ENCODE data around the gene NUCB1.

NUCB1 gene

DNA sequence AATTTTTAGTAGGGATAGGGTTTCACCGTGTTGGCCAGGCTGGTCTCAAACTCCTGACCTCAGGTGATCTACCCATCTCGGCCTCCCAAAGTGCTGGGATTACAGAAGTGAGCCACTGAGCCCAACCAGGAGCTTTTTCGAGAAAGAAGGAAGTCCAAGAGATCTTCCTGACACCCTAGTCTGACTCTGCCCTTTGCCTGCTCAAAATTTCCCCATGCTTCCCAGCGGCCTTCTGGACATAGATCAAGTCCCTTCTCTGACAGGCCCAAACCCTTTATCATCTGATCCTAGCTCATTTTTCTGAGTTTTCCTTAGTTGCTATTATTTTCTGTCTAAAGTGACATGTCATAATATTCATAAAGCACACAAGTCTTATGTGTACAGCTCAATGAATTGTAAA lies 53.0 kb downstream of the NUCB1 start:
- Histone ChIP-seq H3K79me1 (ENCODE audit: low read depth, low read length) (peaks cover 8% of the 10 kb centered on the region), H3K9ac (ENCODE audit: low read depth, low read length, poor library complexity) (no peak overlapping the region), H2AFZ (ENCODE audit: low read length) (no peak overlapping the region), H3K23ac (ENCODE audit: low read depth, low read length, poor library complexity) (no peak overlapping the region), H3K4me1 (ENCODE audit: control insufficient read depth in 2 of 2, insufficient read depth in 1 of 2, low read depth in 1 of 2, low read length in 2 of 2) (peaks cover 6 to 7% of the 10 kb centered on the region in 2 donors), H3K4me2 (ENCODE audit: insufficient read depth, low read length, poor library complexity, severe bottlenecking) (no peak overlapping the region), H2BK15ac (ENCODE audit: low read length) (no peak overlapping the region), H3K36me3 (replicated peaks in 1 of 2; ENCODE audit: control insufficient read depth in 2 of 2, insufficient read depth in 2 of 2, low read length in 2 of 2) (peaks cover 5 to 24% of the 10 kb centered on the region in 2 donors), H3K27me3 (ENCODE audit: control insufficient read depth in 3 of 3, insufficient read depth in 3 of 3, low read depth in 1 of 3, low read length in 3 of 3) (no peaks in the 10 kb centered on the region), H4K8ac (ENCODE audit: low read depth, low read length) (no peak overlapping the region), H3K4ac (ENCODE audit: low read length) (no peak overlapping the region), H2BK12ac (ENCODE audit: low read length) (no peak overlapping the region), H2AK5ac (ENCODE audit: low read depth, low read length) (no peak overlapping the region), H4K91ac (ENCODE audit: low read depth, low read length, poor library complexity) (no peak overlapping the region), H3K18ac (ENCODE audit: low read length) (no peak overlapping the region), H3K27ac (replicated peaks; ENCODE audit: low read length) (no peak overlapping the region), H2BK5ac (ENCODE audit: low read length) (no peak overlapping the region), H2BK120ac (ENCODE audit: low read depth, low read length) (no peak overlapping the region), H3K14ac (ENCODE audit: low read length) (no peak overlapping the region), H3K9me3 (replicated peaks in 1 of 2; ENCODE audit: control insufficient read depth in 2 of 2, insufficient read depth in 1 of 2, low read depth in 1 of 2, low read length in 2 of 2) (no peaks in the 10 kb centered on the region), H3K4me3 (ENCODE audit: low read length in 2 of 2) (no peak overlapping the region)
- no peak for DNase-seq (ENCODE audit: low spot score)
- WGBS, 2 donors (ENCODE audit: extremely low coverage in 2 of 2, insufficient read length in 2 of 2, insufficient replicate concordance in 1 of 2) = no CpG with 5 or more reads among the region's 4 CpGs

DNA sequence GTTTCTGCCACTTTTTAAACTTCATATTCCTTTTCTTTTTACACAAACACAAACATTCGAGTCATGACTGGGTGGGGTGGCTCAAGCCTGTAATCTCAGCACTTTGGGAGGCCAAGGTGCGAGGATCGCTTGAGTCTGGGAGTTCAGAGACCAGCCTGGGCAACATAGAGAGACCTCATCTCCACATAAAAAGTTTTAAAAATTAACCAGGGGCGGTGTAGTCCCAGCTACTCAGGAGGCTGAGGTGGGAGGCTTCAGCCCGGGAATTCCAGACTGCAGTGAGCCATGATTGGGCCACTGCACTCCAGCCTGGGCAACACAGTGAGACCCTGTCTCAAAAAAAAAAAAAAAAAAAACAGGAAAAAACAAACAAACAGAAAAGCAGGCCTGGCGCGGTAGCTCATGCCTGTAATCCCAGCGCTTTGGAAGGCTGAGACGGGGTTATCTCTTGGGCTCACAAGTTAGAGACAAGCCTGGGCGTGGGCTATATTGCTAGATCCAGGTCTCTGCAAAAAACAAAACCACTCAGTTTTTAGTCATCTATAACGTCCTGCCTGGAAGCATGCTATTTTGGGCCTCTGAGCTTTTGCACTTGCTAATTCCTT lies 54.0 kb downstream of the NUCB1 start:
- Histone ChIP-seq H3K9ac (ENCODE audit: low read depth, low read length, poor library complexity) (no peak overlapping the region), H3K4ac (ENCODE audit: low read length) (no peak overlapping the region), H2AFZ (ENCODE audit: low read length) (peak overlapping the region; percentile 99), H3K36me3 (replicated peaks in 1 of 2; ENCODE audit: control insufficient read depth in 2 of 2, insufficient read depth in 2 of 2, low read length in 2 of 2) (peaks cover 7 to 32% of the 10 kb centered on the region in 2 donors), H3K23ac (ENCODE audit: low read depth, low read length, poor library complexity) (peak overlapping the region; percentile 99), H3K27me3 (ENCODE audit: control insufficient read depth in 3 of 3, insufficient read depth in 3 of 3, low read depth in 1 of 3, low read length in 3 of 3) (no peaks in the 10 kb centered on the region), H3K14ac (ENCODE audit: low read length) (no peak overlapping the region), H3K4me3 (ENCODE audit: low read length in 2 of 2) (peak overlapping the region; percentile 57 to 66), H2BK120ac (ENCODE audit: low read depth, low read length) (no peak overlapping the region), H2AK5ac (ENCODE audit: low read depth, low read length) (no peak overlapping the region), H4K91ac (ENCODE audit: low read depth, low read length, poor library complexity) (no peak overlapping the region), H2BK15ac (ENCODE audit: low read length) (no peak overlapping the region), H3K27ac (replicated peaks; ENCODE audit: low read length) (peak overlapping the region; percentile 44), H3K18ac (ENCODE audit: low read length) (peak overlapping the region; percentile 9), H3K4me2 (ENCODE audit: insufficient read depth, low read length, poor library complexity, severe bottlenecking) (peak overlapping the region; percentile 65), H3K79me1 (ENCODE audit: low read depth, low read length) (peaks cover 8% of the 10 kb centered on the region), H3K9me3 (replicated peaks in 1 of 2; ENCODE audit: control insufficient read depth in 2 of 2, insufficient read depth in 1 of 2, low read depth in 1 of 2, low read length in 2 of 2) (no peaks in the 10 kb centered on the region), H2BK5ac (ENCODE audit: low read length) (no peak overlapping the region), H3K4me1 (ENCODE audit: control insufficient read depth in 2 of 2, insufficient read depth in 1 of 2, low read depth in 1 of 2, low read length in 2 of 2) (peaks cover 6 to 7% of the 10 kb centered on the region in 2 donors), H2BK12ac (ENCODE audit: low read length) (no peak overlapping the region), H4K8ac (ENCODE audit: low read depth, low read length) (no peak overlapping the region)
- DNase-seq (ENCODE audit: low spot score) = no peak
- WGBS, 2 donors (ENCODE audit: extremely low coverage in 2 of 2, insufficient read length in 2 of 2, insufficient replicate concordance in 1 of 2) = no CpG with 5 or more reads among the region's 11 CpGs

DNA sequence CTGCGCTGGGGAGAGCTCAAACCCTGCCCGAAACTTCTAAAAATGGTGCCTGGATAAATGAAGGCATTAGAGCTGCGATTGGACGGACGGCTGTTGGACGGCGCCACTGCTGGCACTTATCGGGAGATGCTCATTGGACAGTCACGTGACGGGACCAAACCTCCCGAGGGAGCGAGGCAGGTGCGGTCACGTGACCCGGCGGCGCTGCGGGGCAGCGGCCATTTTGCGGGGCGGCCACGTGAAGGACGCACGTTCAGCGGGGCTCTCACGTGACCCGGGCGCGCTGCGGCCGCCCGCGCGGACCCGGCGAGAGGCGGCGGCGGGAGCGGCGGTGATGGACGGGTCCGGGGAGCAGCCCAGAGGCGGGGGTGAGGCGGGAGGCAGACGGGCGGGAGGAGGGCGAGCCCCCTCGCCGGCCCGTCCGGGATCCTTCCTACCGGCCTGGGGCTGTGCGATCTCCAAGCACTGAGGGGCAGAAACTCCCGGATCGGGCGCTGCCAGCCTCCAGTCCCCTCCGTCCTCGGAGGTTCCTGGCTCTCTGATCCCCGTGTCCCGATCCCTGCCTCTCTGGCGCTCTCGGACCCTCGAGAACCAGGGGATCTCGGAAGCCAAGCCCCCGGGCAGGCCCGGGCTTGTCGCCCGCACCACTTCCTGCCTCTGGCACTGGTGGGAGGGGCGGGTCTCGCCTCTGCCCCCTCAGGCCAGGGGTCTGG lies 54.6 kb downstream of the NUCB1 start, which contains the start of gene BAX:
BAX (plus strand) TSS at position 281 of the 713 bp plus-strand sequence; CDS start at position 335, 54 bp downstream.
- peak within 1 kb of the TSS; percentile 83 for H2BK5ac ChIP-seq (ENCODE audit: low read length)
- H3K79me1 ChIP-seq (ENCODE audit: low read depth, low read length) = peaks cover 8% of the 10 kb centered on the region
- peak within 1 kb of the TSS; percentile 99 for H3K23ac ChIP-seq (ENCODE audit: low read depth, low read length, poor library complexity)
- H3K36me3 ChIP-seq (replicated peaks in 1 of 2; ENCODE audit: control insufficient read depth in 2 of 2, insufficient read depth in 2 of 2, low read length in 2 of 2) = peaks cover 7 to 32% of the 10 kb centered on the region in 2 donors
- H3K4me3 ChIP-seq (ENCODE audit: low read length in 2 of 2) = peak within 1 kb of the TSS; percentile 66 to 89
- peak; percentile 94 for DNase-seq (ENCODE audit: low spot score)
- no peaks in the 10 kb centered on the region for H3K9me3 ChIP-seq (replicated peaks in 1 of 2; ENCODE audit: control insufficient read depth in 2 of 2, insufficient read depth in 1 of 2, low read depth in 1 of 2, low read length in 2 of 2)
- H3K14ac ChIP-seq (ENCODE audit: low read length) = peak within 1 kb of the TSS; percentile 15
- peak within 1 kb of the TSS; percentile 99 for H2AFZ ChIP-seq (ENCODE audit: low read length)
- no peaks in the 10 kb centered on the region for H3K27me3 ChIP-seq (ENCODE audit: control insufficient read depth in 3 of 3, insufficient read depth in 3 of 3, low read depth in 1 of 3, low read length in 3 of 3)
- H4K91ac ChIP-seq (ENCODE audit: low read depth, low read length, poor library complexity) = no peak within 1 kb of the TSS
- no CpG with 5 or more reads among the region's 71 CpGs for WGBS, 2 donors (ENCODE audit: extremely low coverage in 2 of 2, insufficient read length in 2 of 2, insufficient replicate concordance in 1 of 2)
- peak within 1 kb of the TSS; percentile 71 for H2AK5ac ChIP-seq (ENCODE audit: low read depth, low read length)
- peak within 1 kb of the TSS; percentile 90 for H3K4me2 ChIP-seq (ENCODE audit: insufficient read depth, low read length, poor library complexity, severe bottlenecking)
- peak within 1 kb of the TSS; percentile 94 for H3K9ac ChIP-seq (ENCODE audit: low read depth, low read length, poor library complexity)
- no peak within 1 kb of the TSS for H2BK120ac ChIP-seq (ENCODE audit: low read depth, low read length)
- H3K4me1 ChIP-seq (ENCODE audit: control insufficient read depth in 2 of 2, insufficient read depth in 1 of 2, low read depth in 1 of 2, low read length in 2 of 2) = peaks cover 6 to 7% of the 10 kb centered on the region in 2 donors
- H2BK15ac ChIP-seq (ENCODE audit: low read length) = peak within 1 kb of the TSS; percentile 30
- H3K18ac ChIP-seq (ENCODE audit: low read length) = peak within 1 kb of the TSS; percentile 96
- peak within 1 kb of the TSS; percentile 57 for H4K8ac ChIP-seq (ENCODE audit: low read depth, low read length)
- no peak within 1 kb of the TSS for H3K4ac ChIP-seq (ENCODE audit: low read length)
- H2BK12ac ChIP-seq (ENCODE audit: low read length) = no peak within 1 kb of the TSS
- peak within 1 kb of the TSS; percentile 67 for H3K27ac ChIP-seq (replicated peaks; ENCODE audit: low read length)

DNA sequence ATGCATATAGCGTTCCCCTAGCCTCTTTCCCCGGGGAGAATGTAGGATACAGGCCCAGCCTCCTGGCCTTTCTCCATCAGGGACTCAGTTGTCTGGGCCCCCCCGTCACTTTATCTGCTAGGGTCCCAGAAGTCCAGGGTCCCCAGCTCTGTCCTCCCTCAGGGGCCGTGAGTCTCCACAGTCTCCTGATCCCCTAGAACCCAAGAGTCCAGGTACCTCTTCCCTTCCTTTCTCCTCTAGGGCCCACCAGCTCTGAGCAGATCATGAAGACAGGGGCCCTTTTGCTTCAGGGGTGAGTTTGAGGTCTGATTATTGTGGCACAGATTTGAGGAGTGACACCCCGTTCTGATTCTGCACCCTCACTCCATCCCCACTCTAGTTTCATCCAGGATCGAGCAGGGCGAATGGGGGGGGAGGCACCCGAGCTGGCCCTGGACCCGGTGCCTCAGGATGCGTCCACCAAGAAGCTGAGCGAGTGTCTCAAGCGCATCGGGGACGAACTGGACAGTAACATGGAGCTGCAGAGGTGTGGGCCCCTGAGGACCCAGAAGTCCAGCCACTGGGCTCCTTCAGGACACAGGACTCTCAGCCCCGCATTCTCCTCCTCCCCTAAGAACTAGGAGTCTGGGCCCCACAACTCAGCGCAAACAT lies 55.3 kb downstream of the NUCB1 start:
- H2BK15ac ChIP-seq (ENCODE audit: low read length) = no peak overlapping the region
- peak overlapping the region; percentile 67 for H3K27ac ChIP-seq (replicated peaks; ENCODE audit: low read length)
- peak overlapping the region; percentile 96 for H3K18ac ChIP-seq (ENCODE audit: low read length)
- H2BK120ac ChIP-seq (ENCODE audit: low read depth, low read length) = no peak overlapping the region
- H4K91ac ChIP-seq (ENCODE audit: low read depth, low read length, poor library complexity) = no peak overlapping the region
- no peak for DNase-seq (ENCODE audit: low spot score)
- peak overlapping the region; percentile 66 to 89 for H3K4me3 ChIP-seq (ENCODE audit: low read length in 2 of 2)
- H2BK12ac ChIP-seq (ENCODE audit: low read length) = no peak overlapping the region
- peaks cover 7 to 35% of the 10 kb centered on the region in 2 donors for H3K36me3 ChIP-seq (replicated peaks in 1 of 2; ENCODE audit: control insufficient read depth in 2 of 2, insufficient read depth in 2 of 2, low read length in 2 of 2)
- H2BK5ac ChIP-seq (ENCODE audit: low read length) = peak overlapping the region; percentile 83
- no peaks in the 10 kb centered on the region for H3K27me3 ChIP-seq (ENCODE audit: control insufficient read depth in 3 of 3, insufficient read depth in 3 of 3, low read depth in 1 of 3, low read length in 3 of 3)
- H2AK5ac ChIP-seq (ENCODE audit: low read depth, low read length) = peak overlapping the region; percentile 71
- H3K23ac ChIP-seq (ENCODE audit: low read depth, low read length, poor library complexity) = peak overlapping the region; percentile 99
- H3K79me1 ChIP-seq (ENCODE audit: low read depth, low read length) = peaks cover 8% of the 10 kb centered on the region
- H4K8ac ChIP-seq (ENCODE audit: low read depth, low read length) = peak overlapping the region; percentile 57
- H3K14ac ChIP-seq (ENCODE audit: low read length) = no peak overlapping the region
- peak overlapping the region; percentile 99 for H2AFZ ChIP-seq (ENCODE audit: low read length)
- H3K4me2 ChIP-seq (ENCODE audit: insufficient read depth, low read length, poor library complexity, severe bottlenecking) = peak overlapping the region; percentile 90
- no CpG with 5 or more reads among the region's 16 CpGs for WGBS, 2 donors (ENCODE audit: extremely low coverage in 2 of 2, insufficient read length in 2 of 2, insufficient replicate concordance in 1 of 2)
- no peaks in the 10 kb centered on the region for H3K9me3 ChIP-seq (replicated peaks in 1 of 2; ENCODE audit: control insufficient read depth in 2 of 2, insufficient read depth in 1 of 2, low read depth in 1 of 2, low read length in 2 of 2)
- H3K4me1 ChIP-seq (ENCODE audit: control insufficient read depth in 2 of 2, insufficient read depth in 1 of 2, low read depth in 1 of 2, low read length in 2 of 2) = peaks cover 6 to 7% of the 10 kb centered on the region in 2 donors
- no peak overlapping the region for H3K4ac ChIP-seq (ENCODE audit: low read length)
- peak overlapping the region; percentile 94 for H3K9ac ChIP-seq (ENCODE audit: low read depth, low read length, poor library complexity)
